ENCODE measurements around the gene FBXO33.

- TF ChIP-seq EZH2 (IDR thresholded peaks at IDR 0.05; ENCODE audit: insufficient read depth, poor library complexity, severe bottlenecking) = no peak
- TF ChIP-seq EZH2phosphoT487 (IDR thresholded peaks at IDR 0.05; ENCODE audit: insufficient read depth, low read depth) = no peak
Measured at GRCh38 chr14:39419272-39419671, 13.0 kb downstream of the FBXO33 start.

Measured in GM23248 (cell line).